DOHH2 (cell line): Measurements from ENCODE around the gene MFF.

Source experiments
- H3F3A ChIP-seq: fragments of 200-600 bp; sonication (generic), shearing (Covaris generic); 2 replicates; pipeline ENCODE4 v1.6.0; 2016; ENCODE audit warnings: antibody characterized with exemption, mild to moderate bottlenecking; ENCODE audit not compliant: control insufficient read depth, insufficient read depth
- H3K27ac ChIP-seq: fragments of 200-600 bp; sonication (generic); 2 replicates; pipeline ENCODE4 v1.5.1; 2014; ENCODE audit warnings: low read depth, mild to moderate bottlenecking, low read length, moderate library complexity
- H3K27me3 ChIP-seq: fragments of 200-600 bp; sonication (generic); 2 replicates; pipeline ENCODE4 v1.6.1; 2014; ENCODE audit warnings: mild to moderate bottlenecking, low read length, mixed read lengths; ENCODE audit not compliant: control insufficient read depth
- H3K36me3 ChIP-seq: fragments of 200-600 bp; sonication (generic); 2 replicates; pipeline ENCODE4 v1.6.1; 2014; ENCODE audit warnings: mild to moderate bottlenecking, low read length, moderate library complexity, mixed read lengths; ENCODE audit not compliant: control insufficient read depth
- H3K4me1 ChIP-seq: fragments of 200-600 bp; sonication (generic); 2 replicates; pipeline ENCODE4 v1.6.1; 2014; ENCODE audit warnings: mild to moderate bottlenecking, low read length, mixed read lengths; ENCODE audit not compliant: control insufficient read depth
- H3K4me2 ChIP-seq: fragments of 200-600 bp; sonication (generic); 2 replicates; pipeline ENCODE4 v1.6.0; 2014; ENCODE audit warnings: mild to moderate bottlenecking, low read length, moderate library complexity
- H3K4me3 ChIP-seq: fragments of 200-600 bp; sonication (generic); 2 replicates; pipeline ENCODE4 v1.5.1; 2014; ENCODE audit warnings: mild to moderate bottlenecking, low read length, mixed read lengths
- H3K79me2 ChIP-seq: fragments of 200-600 bp; sonication (generic); 2 replicates; pipeline ENCODE4 v1.6.1; 2014; ENCODE audit warnings: mild to moderate bottlenecking, low read length, mixed read lengths; ENCODE audit not compliant: control insufficient read depth
- H3K9me2 ChIP-seq: fragments of 200-600 bp; sonication (generic); replicated peaks from 2 replicates; pipeline ENCODE4 v1.6.1; 2014; ENCODE audit warnings: mild to moderate bottlenecking, low read length, mixed read lengths; ENCODE audit not compliant: control insufficient read depth
- H3K9me3 ChIP-seq: fragments of 200-600 bp; sonication (generic); 2 replicates; pipeline ENCODE4 v1.6.1; 2014; ENCODE audit warnings: antibody characterized with exemption, low read length, mixed read lengths; ENCODE audit not compliant: control insufficient read depth, insufficient read depth
- H4K20me1 ChIP-seq: fragments of 200-600 bp; sonication (generic); 2 replicates; pipeline ENCODE4 v1.6.0; 2014; ENCODE audit warnings: low read depth, mild to moderate bottlenecking, antibody characterized with exemption, low read length, moderate library complexity; ENCODE audit not compliant: control insufficient read depth, insufficient read depth
- CTCF ChIP-seq: fragments of 200-600 bp; sonication (generic); IDR thresholded peaks from one replicate; pipeline ENCODE4 v1.5.1; 2014; ENCODE audit warnings: antibody characterized with exemption, mild to moderate bottlenecking, low read depth, low read length; ENCODE audit not compliant: poor library complexity, severe bottlenecking
- EZH2phosphoT487 ChIP-seq: fragments of 200-600 bp; sonication (generic); IDR thresholded peaks from 2 replicates; pipeline ENCODE4 v1.6.1; 2017; ENCODE audit warnings: borderline replicate concordance, mild to moderate bottlenecking, antibody characterized with exemption, low read length, moderate library complexity, mixed read lengths

Gene MFF

GRCh38 chr2:227365833-227366232 is 40.8 kb downstream of the MFF start:
- H3F3A ChIP-seq: 0 out of 2 replicates have a peak, but pooled peaks cover 2% of the 10 kb centered on the region
- H3K4me1 ChIP-seq: no peaks in the 10 kb centered on the region
- H3K4me3 ChIP-seq: no peak overlapping the region
- H3K27me3 ChIP-seq: no peaks in the 10 kb centered on the region; the same call in 1 of the 2 replicates
- no peaks in the 10 kb centered on the region for H4K20me1 ChIP-seq
- H3K9me2 ChIP-seq: no peaks in the 10 kb centered on the region
- TF ChIP-seq EZH2phosphoT487 (no peak), CTCF (no peak)
- H3K27ac ChIP-seq: no peak overlapping the region
- H3K36me3 ChIP-seq: no peaks in the 10 kb centered on the region
- H3K4me2 ChIP-seq: no peak overlapping the region
- H3K79me2 ChIP-seq: no peaks in the 10 kb centered on the region
- H3K9me3 ChIP-seq: no peaks in the 10 kb centered on the region

GRCh38 chr2:227366769-227367426 is 41.8 kb downstream of the MFF start:
- Histone ChIP-seq H3K4me1 (no peaks in the 10 kb centered on the region), H3K27ac (no peak overlapping the region), H3K79me2 (no peaks in the 10 kb centered on the region), H3K9me2 (no peaks in the 10 kb centered on the region), H3K9me3 (no peaks in the 10 kb centered on the region), H3K27me3 (no peaks in the 10 kb centered on the region; the same call in 1 of the 2 replicates), H3K36me3 (no peaks in the 10 kb centered on the region), H3F3A (no peaks in the 10 kb centered on the region), H3K4me3 (no peak overlapping the region), H4K20me1 (no peaks in the 10 kb centered on the region), H3K4me2 (no peak overlapping the region)
- TF ChIP-seq EZH2phosphoT487 (no peak), CTCF (no peak)

- Histone ChIP-seq H3K4me2 (no peak overlapping the region), H4K20me1 (no peaks in the 10 kb centered on the region)
- TF ChIP-seq EZH2phosphoT487: no peak
- no peak for TF ChIP-seq CTCF
Observed at GRCh38 chr2:227367427-227367795, 42.4 kb downstream of the MFF start.

More at GRCh38 chr2:227367427-227367795, 42.4 kb downstream of the MFF start:
- no peak overlapping the region for H3K27ac ChIP-seq
- no peaks in the 10 kb centered on the region for H3K4me1 ChIP-seq
- H3F3A ChIP-seq: no peaks in the 10 kb centered on the region
- no peaks in the 10 kb centered on the region; the same call in 1 of the 2 replicates for H3K27me3 ChIP-seq
- H3K9me3 ChIP-seq: no peaks in the 10 kb centered on the region
- no peaks in the 10 kb centered on the region for H3K79me2 ChIP-seq
- H3K4me3 ChIP-seq: no peak overlapping the region
- no peaks in the 10 kb centered on the region for H3K9me2 ChIP-seq
- no peaks in the 10 kb centered on the region for H3K36me3 ChIP-seq
